HG02798 (cell line): Measurements from ENCODE around the gene PALLD.
"Not testable (repeated sequence)": the region's sequence is repeated elsewhere in the genome, so short reads cannot be mapped to it uniquely, and the experiment has no call there.

Experiments
- ATAC-seq: cut with Tn5 transposase; IDR thresholded peaks from one replicate; pipeline ENCODE4 v1.9.1; 2021; ENCODE audit warnings: mild to moderate bottlenecking; ENCODE audit not compliant: unreplicated experiment, poor library complexity

PALLD gene

DNA sequence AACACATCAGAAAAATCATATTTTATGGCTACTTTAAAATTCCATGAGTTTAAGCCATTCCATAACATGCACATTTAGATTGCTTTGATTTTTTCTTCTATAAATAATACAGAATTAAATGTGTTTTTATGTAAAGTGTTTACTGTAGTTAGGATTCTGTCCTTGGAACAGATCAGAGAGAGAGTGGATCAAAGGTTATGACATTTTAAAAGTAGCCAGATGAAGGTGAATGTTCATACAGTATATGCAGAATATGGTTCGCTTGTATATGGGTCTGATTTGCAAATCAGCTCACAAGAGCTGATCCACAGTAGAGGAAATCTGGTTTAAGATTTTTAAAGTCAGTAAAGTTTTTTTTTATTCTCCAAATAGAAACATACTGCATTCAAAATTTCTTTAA is 7.2 kb upstream of the PALLD start:
- no peak for ATAC-seq

DNA sequence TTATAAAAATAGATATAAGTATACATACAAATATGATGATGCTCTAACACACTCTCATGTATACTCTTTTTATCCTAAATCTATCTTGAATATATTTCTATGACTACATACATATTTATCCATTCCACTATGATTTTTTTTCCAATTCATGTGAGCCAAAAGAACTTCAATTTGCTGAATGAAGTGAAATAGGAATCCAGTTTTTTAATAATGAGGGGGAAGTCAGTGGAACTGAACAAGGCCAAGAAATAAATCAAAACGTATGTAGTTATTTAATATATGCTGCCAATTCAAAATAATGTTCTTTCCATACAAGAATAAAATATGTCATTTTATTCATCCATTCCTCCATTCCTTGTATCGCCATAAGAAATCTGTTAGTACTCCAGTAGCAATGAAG is 6.1 kb upstream of the PALLD start:
- no peak for ATAC-seq

GRCh38 chr4:168491563-168491962 is 5.3 kb upstream of the PALLD start:
- no peak for ATAC-seq

DNA sequence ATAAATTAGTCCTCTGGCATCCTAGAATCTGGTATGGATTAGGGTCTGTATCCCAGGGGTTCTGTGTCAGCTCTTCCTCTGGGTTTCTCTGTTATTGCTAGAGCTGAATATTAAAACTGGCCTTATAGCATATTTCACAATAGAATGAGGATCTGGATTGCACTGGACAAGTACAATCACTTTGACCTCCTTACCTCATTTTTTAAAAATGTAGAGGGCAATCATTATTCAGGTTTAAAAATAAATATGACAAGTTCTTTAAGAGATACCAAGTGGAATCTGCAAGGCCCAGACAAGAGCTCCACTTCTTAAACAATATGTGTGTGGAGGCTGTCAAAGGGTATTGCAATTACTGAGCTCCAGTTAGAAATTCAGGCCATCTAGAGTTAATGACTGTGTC is 1.4 kb downstream of the PALLD start:
- ATAC-seq = no peak

- no peak for ATAC-seq
Measured at GRCh38 chr4:168499241-168499640, 2.4 kb downstream of the PALLD start.

DNA sequence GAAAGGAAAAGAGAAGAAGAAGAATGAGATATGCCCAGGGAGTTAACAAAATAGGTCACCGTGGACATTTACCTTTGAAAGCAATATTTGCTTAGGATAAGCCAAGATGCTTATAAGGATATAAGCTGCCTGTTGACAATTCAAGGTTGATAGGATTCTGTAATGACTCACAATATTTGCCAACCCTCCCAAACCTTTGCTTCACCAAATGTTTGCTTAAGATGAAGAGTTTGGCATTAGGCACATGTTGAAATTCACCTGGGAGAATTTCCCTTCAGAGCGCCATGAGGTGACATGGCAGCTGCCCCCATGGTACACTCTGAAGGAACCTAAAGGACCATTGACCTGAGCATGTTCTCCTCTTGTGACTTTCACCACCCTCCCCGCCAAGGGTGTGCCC is 4.6 kb downstream of the PALLD start:
- ATAC-seq = no peak

DNA sequence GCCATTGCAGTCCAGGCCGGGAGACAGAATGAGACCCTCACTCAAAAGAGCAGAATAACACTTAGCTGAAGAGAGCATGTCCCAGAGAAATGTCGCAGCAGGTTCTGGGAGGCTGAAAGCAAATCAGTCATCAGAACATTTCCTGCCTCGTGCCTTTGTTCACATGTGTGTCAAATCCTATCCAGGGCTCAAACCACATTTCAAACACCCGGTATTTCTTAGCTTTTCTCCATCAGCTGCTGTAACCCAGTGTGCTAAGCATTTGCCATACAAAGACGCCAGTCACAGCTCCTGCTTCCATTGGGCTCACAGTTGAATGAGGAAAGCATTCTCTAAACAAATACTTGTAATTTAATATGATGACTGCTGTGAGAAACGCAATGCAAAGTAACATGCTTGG is 6.0 kb downstream of the PALLD start:
- no peak for ATAC-seq

GRCh38 chr4:168503652-168504362 is 7.0 kb downstream of the PALLD start:
- ATAC-seq = no peak

GRCh38 chr4:168504526-168504925 is 7.7 kb downstream of the PALLD start:
- ATAC-seq = no peak

DNA sequence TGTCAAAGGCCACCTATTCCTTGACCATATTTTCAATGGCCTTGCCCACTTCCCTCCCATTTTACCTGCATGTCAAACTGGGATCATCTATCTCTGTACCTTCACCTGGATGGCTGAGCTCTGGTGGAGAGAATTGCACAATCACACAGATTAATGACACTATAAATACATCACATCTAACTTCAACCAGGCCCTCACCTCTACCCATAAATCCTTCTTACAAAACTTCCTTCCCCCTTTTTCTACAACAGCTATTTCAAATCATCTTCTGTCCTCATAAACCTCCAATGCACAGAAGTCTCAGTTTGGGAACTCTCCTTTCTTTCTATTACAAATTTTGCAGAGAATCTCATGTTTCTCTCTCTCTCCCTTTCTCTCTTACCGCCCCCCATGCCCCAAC is 9.2 kb downstream of the PALLD start:
- no peak for ATAC-seq

DNA sequence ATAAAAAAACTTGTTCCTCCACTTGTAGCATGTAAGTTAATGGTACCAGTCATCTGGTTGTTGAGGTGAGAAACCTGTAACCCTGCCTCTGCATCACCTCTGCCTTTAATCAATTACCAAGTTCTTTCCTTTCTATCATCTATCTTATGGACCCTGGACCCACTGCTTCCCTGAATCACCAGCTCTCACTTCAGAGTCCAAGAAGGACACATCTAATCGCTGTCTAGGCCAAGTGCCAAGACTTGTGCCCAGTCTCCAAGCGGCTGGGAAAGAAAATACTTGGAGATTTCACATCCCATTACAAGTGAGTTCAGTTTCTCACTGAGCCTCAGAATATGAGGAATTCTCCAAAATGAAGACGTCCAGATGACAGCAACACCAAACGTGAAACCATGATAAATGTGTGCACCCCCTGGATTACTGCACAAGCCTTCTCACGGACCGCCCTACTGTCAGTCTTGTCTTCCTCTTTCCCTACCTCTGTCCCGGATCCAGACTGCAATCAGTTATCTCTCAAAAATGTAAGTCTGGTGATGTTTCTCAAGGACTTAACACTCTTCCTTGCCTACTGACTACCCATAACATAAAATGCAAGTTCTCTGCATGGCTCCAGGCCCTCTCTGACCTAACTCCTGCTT is 10.4 kb downstream of the PALLD start:
- no peak for ATAC-seq

DNA sequence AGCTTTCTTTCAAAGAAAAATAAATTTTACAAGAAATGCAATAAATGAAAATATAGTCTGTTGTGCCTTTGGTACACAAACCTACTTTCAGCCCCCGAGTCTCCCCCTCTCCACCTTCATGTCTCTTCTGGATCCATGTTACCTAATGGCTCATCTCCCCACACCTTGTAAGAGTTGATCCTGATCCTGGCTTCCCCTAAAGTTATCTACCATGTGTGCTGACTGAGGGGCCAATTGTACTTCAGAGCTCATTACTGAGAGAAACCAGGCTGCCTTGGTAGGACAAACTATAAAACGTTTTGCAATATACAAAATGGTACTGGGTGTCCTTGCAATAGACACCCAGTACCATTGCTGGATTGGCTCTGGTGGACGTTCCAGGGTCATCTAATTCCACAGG is 11.8 kb downstream of the PALLD start:
- ATAC-seq = no peak

DNA sequence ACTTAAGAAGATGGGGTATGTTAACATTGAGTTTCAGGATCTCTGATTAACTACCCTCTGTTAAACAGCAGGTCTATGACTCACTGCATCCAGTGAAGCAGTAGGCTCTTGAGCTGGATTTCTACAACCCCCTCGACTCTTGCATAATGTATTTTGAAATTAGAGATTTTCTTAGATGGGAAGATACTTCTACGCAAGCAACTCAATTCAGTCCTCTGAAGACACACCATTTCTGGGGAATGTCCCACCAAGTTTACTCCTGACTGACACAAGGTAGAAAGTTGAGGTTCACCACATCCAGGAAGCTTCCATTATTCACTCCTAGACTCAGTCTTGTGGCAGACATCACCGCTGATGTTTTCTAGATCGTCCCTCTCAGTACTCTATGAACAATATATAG is 12.9 kb downstream of the PALLD start:
- ATAC-seq = no peak

DNA sequence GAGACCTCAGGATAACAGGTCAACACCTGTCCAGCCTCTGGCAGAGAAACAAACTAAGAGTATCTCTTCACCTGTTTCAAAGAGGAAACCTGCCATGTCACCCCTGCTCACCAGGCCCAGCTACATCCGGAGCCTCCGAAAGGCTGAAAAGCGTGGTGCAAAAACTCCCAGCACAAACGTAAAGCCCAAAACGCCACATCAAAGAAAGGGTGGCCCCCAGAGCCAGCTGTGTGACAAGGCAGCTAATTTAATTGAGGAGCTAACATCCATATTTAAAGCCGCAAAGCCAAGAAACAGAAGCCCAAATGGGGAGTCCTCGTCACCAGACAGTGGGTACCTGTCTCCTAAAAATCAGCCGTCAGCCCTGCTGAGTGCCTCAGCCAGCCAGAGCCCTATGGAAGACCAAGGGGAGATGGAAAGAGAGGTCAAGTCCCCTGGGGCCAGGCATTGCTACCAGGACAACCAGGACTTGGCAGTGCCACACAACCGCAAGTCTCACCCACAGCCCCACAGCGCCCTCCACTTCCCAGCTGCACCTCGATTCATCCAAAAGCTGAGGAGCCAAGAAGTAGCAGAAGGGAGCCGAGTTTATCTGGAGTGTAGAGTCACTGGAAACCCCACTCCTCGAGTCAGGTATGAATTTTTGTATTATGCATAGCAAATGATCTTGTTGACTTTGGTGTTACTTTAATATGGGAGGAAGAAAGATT is 15.1 kb downstream of the PALLD start:
- ATAC-seq = no peak

DNA sequence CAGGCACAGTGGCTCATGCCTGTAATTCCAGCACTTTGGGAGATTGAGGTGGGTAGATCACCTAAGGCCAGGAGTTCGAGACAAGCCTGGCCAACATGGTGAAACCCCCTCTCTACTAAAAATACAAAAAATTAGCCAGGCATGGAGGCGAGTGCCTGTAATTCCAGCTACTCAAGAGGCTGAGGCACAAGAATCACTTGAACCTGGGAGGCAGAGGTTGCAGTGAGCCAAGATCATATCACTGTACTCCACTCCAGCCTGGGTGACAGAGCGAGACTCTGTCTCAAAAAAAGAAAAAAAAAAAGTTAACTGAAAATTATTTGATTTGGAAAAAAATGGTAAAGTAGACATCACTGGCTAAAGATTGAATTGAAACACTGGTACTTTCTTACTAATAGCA is 17.0 kb downstream of the PALLD start:
- ATAC-seq = not testable (repeated sequence)

GRCh38 chr4:168514249-168514852 is 17.5 kb downstream of the PALLD start:
- ATAC-seq = no peak

GRCh38 chr4:168515222-168516011 is 18.6 kb downstream of the PALLD start:
- no peak for ATAC-seq

DNA sequence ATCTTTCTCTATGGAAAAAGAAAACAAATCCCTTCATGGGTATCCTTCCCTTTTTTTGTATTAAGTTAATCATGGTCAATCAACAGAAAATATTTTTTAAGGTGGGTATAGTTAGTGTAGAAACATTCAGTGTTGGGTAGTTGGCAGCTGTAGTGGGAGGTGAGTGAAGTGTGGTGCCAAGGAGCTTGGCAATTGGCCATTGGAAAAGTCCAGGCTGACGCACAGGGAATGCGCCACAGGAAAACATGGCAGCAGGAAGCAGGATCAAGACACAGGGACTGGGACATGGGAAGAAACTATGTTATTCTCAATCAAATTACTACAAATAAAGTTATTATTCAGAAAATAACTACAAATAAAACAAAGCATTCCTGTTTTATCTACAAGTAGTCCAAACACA is 20.0 kb downstream of the PALLD start:
- ATAC-seq = no peak

DNA sequence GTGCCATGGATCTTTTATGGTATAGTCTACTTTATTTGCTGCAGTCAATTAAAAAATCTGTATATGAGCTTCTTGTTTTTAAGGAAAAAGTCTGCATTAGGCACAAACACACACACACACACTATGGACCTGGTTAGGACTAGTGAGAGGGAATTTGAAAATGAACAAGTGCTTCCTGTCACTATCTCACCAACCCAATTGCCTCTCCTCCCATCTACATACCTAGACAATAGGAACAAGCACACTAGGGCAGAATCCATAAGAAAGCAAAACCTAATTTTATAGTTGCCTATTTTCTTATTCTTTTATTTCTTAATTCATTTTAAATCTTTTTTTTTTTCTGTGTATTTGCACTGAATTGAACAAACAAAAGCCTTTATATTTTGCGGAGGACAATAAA is 22.7 kb downstream of the PALLD start:
- no peak for ATAC-seq

DNA sequence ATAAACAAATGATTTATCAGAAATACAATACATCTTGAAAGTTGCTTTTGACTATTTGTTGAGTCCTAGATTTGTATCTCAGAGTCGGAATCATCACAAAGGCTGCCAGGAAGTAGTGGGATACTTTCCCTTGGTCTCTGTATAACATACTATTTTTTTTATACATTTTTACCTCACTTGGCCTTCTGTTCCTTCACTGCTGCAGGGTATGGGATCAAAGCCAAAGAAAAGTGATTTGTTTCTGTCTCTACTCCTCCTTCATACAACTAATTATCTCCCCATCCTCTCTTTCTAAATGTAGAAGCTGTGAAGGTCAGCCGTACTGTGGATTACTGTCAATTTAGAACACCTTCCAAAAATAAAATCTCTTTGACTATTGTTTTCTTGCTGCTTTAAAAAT is 24.9 kb downstream of the PALLD start:
- ATAC-seq = no peak

DNA sequence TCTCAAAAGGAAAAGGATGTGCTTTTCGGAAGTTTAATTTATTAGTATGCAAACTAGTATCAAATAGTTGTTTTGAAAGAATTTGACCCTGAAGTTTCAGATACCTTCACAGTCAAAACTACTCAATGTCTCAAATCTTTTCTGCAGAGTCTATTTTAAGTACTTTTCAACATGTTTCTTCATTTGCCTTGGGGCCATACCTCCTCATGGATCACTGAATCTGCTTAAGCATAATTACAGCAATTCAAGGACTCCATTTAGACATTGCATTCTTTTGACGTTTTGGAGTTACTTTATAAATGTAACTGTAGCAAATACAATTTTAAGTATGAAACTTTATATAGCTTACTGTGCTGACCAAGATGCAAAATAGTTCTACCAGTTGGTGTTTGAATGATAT is 25.5 kb downstream of the PALLD start:
- no peak for ATAC-seq
